K562 (cell line): ENCODE measurements around the gene ING4. TPM values are rescaled to one million over a fixed set of nuclear protein-coding genes. Genes with fewer than 3 reads are reported as not detected.
A peak's percentile ranks its signal among the peaks of the same experiment; 100 is the strongest.

Source experiments
- ARID1B ChIP-seq: fragments of 450-650 bp; IDR thresholded peaks from 2 replicates; pipeline ENCODE4 v1.6.1; 2016; ENCODE audit warnings: antibody characterized with exemption, mild to moderate bottlenecking, inconsistent platforms
- BCL6 ChIP-seq: fragments of 250-450 bp; sonication (Bioruptor Pico); IDR thresholded peaks from 2 replicates; pipeline ENCODE4 v1.4.0; 2020
- CCAR2 ChIP-seq: fragments of 200-400 bp; formaldehyde crosslinking; IDR thresholded peaks from 2 replicates; pipeline ENCODE4 v1.6.1; 2017; ENCODE audit warnings: mild to moderate bottlenecking, low read depth, low read length
- CREB3L1 ChIP-seq: fragments of 450-650 bp; IDR thresholded peaks from 2 replicates; pipeline ENCODE4 v1.6.1; 2014; ENCODE audit warnings: low read depth, mild to moderate bottlenecking, moderate library complexity, borderline replicate concordance
- CSDE1 ChIP-seq, 2 experiments: fragments of 450-650 bp; IDR thresholded peaks; 2 replicates each; pipeline ENCODE4 v1.6.1; 2016; ENCODE audit warnings: mild to moderate bottlenecking in 1 of 2
- ELK1 ChIP-seq: sonication (generic); formaldehyde crosslinking; IDR thresholded peaks from 2 replicates; pipeline ENCODE4 v1.8.1; 2022; ENCODE audit warnings: missing genetic modification reagents
- HDAC8 ChIP-seq: fragments of 450-650 bp; IDR thresholded peaks from 2 replicates; pipeline ENCODE4 v1.6.1; 2016; ENCODE audit warnings: mild to moderate bottlenecking, missing genetic modification characterization, moderate library complexity, missing compliant biosample characterization
- MAZ ChIP-seq, 2 experiments: fragments of 450-650 bp in 1 of 2; sonication (generic) in 1 of 2; formaldehyde crosslinking; IDR thresholded peaks in 1 of 2; conservative IDR thresholded peaks in 1 of 2; 2 replicates each; pipeline versions ENCODE4 v1.4.0 to v1.5.0; 2020; ENCODE audit warnings: mild to moderate bottlenecking in 1 of 2, missing genetic modification reagents in 1 of 2
- NUFIP1 ChIP-seq: fragments of 450-650 bp; IDR thresholded peaks from 2 replicates; pipeline ENCODE4 v1.6.1; 2018; ENCODE audit not compliant: partially characterized antibody
- PHF21A ChIP-seq: fragments of 450-650 bp; IDR thresholded peaks from 2 replicates; pipeline ENCODE4 v1.6.1; 2017; ENCODE audit warnings: low read depth, borderline replicate concordance
- POLR2G ChIP-seq: fragments of 200-400 bp; formaldehyde crosslinking; IDR thresholded peaks from 2 replicates; pipeline ENCODE4 v1.6.1; 2017; ENCODE audit warnings: low read depth, mild to moderate bottlenecking, antibody characterized with exemption, low read length, moderate library complexity
- POLR2H ChIP-seq: IDR thresholded peaks from 2 replicates; pipeline ENCODE4 v1.6.1; 2016; ENCODE audit warnings: missing genetic modification characterization, low read depth, mild to moderate bottlenecking, control low read depth, missing compliant biosample characterization, moderate library complexity
- PRPF4 ChIP-seq: fragments of 200-400 bp; formaldehyde crosslinking; IDR thresholded peaks from one replicate; pipeline ENCODE4 v1.6.1; 2017; ENCODE audit warnings: low read length, low read depth, mild to moderate bottlenecking; ENCODE audit not compliant: insufficient read depth, poor library complexity, severe bottlenecking
- SMARCA5 ChIP-seq: fragments of 450-650 bp; IDR thresholded peaks from 2 replicates; pipeline ENCODE4 v1.6.1; 2016
- SMC3 ChIP-seq: conservative IDR thresholded peaks from 2 replicates; pipeline ENCODE4 v1.6.1; 2011; ENCODE audit warnings: low read depth, low read length, improper control_type of control experiment; ENCODE audit not compliant: insufficient read depth
- THRB ChIP-seq: fragments of 450-650 bp; formaldehyde crosslinking; conservative IDR thresholded peaks from 2 replicates; pipeline ENCODE4 v1.4.0; 2022; ENCODE audit warnings: mild to moderate bottlenecking, missing genetic modification characterization
- U2AF2 ChIP-seq: fragments of 200-400 bp; formaldehyde crosslinking; optimal IDR thresholded peaks from 2 replicates; pipeline ENCODE3; 2017; ENCODE audit warnings: low read depth, mild to moderate bottlenecking, low read length
- UBTF ChIP-seq, 2 experiments: IDR thresholded peaks; 2 replicates each; pipeline ENCODE4 v1.6.1; 2012; ENCODE audit warnings: improper control_type of control experiment in 2 of 2, low read depth in 2 of 2, low read length in 2 of 2, borderline replicate concordance in 1 of 2
- ZFPM2 ChIP-seq: fragments of 250-450 bp; sonication (Bioruptor Pico); IDR thresholded peaks from 2 replicates; pipeline ENCODE4 v1.5.1; 2022; ENCODE audit warnings: mild to moderate bottlenecking
- polyA plus RNA-seq, 8 experiments: library from polyadenylated mRNA; depleted of rRNA in 4 of 8; stranded (reverse) in 5 of 8; unstranded in 3 of 8; fragments of >200 nt; fragmentation: Nextera tagmentation in 2 of 8; fragmentation: Illumina TruSeq in 1 of 8; extraction: Ambion mirVana in 2 of 8; extraction: Trizol in 1 of 8; gene quantifications; 2 replicates each; pipeline versions ENCODE4 v1.2.1 to v1.2.3, GENCODE V29; 2011 to 2014; ENCODE audit warnings: inconsistent platforms in 1 of 8, missing spikeins in 1 of 8
- total RNA-seq, 7 experiments: library from RNA; depleted of rRNA in 6 of 7; stranded (reverse); fragments of >200 nt in 6 of 7; fragmentation: Illumina TruSeq in 2 of 7; extraction: Trizol in 2 of 7; gene quantifications; 2 replicates each; pipeline versions ENCODE4 v1.2.1 to v1.2.3, GENCODE V29; 2011 to 2021; ENCODE audit warnings: low replicate concordance in 1 of 7

ING4 gene
- total and polyA plus RNA-seq, 9 of the 15 experiments (the other 6 are each of a cell fraction or from before 2014, with no cell fraction given): 6.6 to 30.2 (median 15.7) TPM

GRCh38 chr12:6613776-6614512, 49.0 kb downstream of the ING4 start (continued):
- TF ChIP-seq THRB (CRISPR knock-in tag) (peak; percentile 91; the same call in 1 of the 2 replicates), CREB3L1 (no peak), SMC3 (no peak), ARID1B (peak; percentile 40), CCAR2 (no peak), ELK1 (CRISPR knock-in tag) (no peak), PHF21A (no peak), NUFIP1 (no peak), HDAC8 (tag) (no peak), MAZ (CRISPR knock-in tag; conservative IDR thresholded peaks at IDR 0.05 in 1 of 2, IDR thresholded peaks at IDR 0.05 in 1 of 2) (peak; percentile 81 to 94), BCL6 (CRISPR knock-in tag) (no peak), SMARCA5 (no peak), UBTF (IDR thresholded peaks at IDR 0.05; ENCODE audit: borderline replicate concordance in 1 of 2, low read depth in 2 of 2, low read length in 2 of 2) (peak in 1 of 2 experiments; percentile 55; a peak in 1 of 4 replicates), ZFPM2 (CRISPR knock-in tag) (no peak), POLR2H (no peak), POLR2G (peak; percentile 73), PRPF4 (no peak), CSDE1 (IDR thresholded peaks at IDR 0.05) (no peak), U2AF2 (no peak)
